ENCODE measurements around the gene CLINT1.

GRCh38 chr5:157900644-157901043, 41.7 kb upstream of the CLINT1 start:
- TF ChIP-seq POLR2AphosphoS5 (IDR thresholded peaks at IDR 0.05): no peak
- no peak for TF ChIP-seq POLR2A (IDR thresholded peaks at IDR 0.05)

Data from breast epithelium (tissue), 3 donors.